ENCODE results near the gene ARFGAP1.
"Not testable (repeated sequence)": the region's sequence is repeated elsewhere in the genome, so short reads cannot be mapped to it uniquely, and the experiment has no call there.

Gene ARFGAP1

DNA sequence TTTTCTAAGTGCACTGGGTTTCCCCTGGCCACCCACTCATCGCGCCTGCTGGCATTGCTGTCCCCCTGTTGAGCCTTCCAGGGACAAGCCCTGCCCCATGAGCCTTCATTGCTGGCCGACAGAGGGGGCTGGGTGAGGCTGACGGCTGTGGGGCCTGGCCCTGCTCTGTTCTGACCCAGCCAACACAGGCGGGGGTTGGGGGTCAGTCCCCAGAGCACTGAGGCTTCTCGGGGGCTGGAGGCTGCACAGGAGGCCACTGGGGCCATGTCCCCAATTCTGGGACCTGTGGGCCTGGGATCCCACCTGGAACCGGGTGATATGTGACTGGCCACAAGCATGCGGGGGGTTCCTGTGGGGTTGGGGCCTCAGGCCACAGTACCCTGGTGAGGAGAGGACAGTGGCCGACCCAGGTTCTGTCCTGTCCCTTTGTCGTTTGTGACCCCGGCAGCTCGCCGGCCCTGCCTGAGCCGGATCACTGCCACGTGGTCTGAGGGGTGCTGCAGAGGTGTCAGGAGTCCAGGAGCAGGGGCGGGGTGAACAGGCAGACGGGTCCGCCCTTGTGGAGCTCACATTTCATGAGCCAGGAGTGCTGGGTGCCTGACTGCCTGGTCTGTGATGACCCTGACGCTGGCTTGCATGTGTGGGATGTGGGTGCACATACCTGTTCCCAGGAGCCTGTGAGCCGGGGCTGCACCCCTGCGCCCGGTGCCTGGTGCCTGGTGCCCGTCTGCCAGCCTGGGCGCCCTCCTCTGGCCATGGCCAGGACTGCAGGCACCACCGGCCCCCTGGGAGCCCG is 18.3 kb downstream of the ARFGAP1 start:
- peak; percentile 58 to 64 for DNase-seq (ENCODE audit: low read depth in 2 of 2)

DNA sequence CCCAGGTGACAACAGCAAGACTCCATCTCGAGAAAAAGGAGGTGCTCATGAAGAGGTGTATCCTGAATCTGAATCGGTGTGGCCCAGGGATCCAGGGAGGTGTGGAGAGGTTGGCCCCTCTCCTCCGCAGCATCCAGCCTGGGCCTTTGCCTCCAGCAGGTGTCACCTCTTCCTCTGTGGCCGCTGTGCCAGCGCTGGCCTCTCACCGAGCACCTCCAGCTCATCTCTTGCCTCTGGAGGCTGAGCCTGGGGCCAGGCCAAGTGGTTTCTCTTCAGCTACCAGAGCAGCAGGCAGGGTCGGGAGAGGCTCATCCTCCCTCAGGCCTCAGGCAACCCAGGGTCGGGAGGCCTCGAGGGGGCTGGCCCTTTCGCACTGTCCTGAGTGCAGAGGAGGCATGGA is 19.2 kb downstream of the ARFGAP1 start:
- DNase-seq (ENCODE audit: low read depth in 2 of 2), result no peak

DNA sequence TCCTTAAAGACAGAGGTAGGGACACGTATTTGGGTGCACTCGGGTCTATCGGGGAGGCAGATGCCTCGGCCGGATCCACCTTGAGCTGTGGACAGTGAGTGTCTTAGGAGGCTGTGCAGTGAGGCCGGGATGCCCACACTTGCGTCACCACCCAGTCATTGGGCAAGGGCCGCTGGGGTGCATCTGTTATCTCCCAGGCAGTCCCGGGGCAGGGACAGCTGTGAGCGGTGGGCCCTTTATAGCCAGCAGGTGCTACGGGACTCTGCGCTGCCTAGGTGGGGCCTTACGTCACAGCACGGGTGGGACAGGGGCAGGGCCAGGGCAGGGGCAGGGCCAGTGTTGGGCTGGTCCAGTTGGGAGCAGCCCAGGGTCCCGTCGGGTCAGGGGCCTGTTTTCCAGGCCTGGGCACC is 19.7 kb downstream of the ARFGAP1 start:
- no peak for DNase-seq (ENCODE audit: low read depth in 2 of 2)

DNA sequence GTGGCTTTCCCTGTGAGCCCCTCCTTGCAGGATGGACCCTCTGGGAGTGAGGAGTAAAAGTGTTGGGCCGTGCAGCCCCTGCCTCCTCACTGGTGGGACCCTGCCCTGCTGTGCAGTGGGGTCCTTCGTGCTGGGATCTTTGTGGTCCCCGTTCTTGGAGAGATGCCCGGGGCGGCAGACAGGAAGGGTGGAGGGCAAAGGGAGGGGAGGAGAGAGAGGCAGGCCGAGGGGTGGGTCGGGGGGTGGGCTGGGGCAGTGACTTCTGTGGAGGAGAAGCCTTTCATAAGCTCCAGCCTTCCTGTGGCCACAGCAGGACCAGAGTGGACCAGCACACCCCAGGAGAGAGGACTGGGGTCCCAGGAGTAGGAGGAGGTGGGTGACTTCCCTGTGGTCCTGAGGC is 20.3 kb downstream of the ARFGAP1 start, which contains the start of gene COL20A1:
COL20A1 (plus strand) TSS at position 283 of the 400 bp plus-strand sequence. CDS start 1,922 bp downstream, outside the sequence.
- no peak for DNase-seq (ENCODE audit: low read depth in 2 of 2)

DNA sequence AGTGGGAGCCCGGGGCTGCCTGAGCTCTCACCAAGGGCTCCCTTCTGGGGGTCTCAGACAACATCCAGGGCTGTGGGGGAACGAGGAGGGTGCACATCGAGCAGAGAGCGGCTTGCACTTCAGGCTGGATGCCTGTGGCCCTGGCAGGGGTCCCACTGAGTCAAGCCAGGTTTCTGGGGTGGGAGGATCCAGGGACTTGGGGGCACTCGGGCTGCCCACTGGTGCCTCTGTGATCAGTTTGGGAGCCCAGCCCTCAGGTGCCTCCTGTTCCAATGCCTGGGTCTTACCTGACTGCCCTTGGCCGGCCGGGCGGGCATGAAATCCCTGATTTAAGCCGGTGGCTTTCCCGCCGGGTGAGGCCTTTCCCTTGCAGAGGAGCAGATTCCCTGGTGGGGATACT is 20.8 kb downstream of the ARFGAP1 start:
- DNase-seq (ENCODE audit: low read depth in 2 of 2), result no peak

DNA sequence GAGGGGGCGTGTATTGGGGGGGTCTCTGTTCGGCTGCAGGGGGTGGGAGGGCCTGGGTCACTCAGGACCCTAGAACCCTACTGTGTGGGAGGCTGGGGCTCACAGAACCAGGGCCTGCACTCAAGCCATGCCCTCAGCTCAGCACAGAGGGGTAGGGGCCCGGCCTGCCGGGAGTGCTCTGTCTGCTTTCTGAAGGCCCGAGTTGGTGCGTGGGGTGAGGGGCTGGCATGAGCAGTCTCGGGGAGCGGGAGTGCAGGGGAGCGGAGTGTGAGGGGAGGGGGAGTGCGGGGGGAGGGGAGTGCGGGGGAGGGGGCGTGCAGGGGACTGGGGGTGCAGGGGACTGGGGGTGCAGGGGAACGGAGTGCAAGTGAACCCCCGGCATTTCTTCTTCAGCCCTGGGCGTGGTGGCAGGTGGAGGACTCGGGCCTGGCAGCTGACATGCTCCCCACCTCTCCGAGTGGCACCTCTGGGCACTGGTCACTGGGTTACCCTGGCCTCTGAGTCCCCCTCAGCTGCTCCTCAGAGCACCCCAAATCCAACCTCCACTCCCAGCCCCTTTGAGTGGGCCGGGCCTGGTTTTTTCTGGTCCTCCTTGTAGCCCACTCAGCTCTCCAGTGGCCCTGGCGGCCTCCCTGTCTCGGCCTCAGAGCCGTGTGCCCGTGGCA is 21.4 kb downstream of the ARFGAP1 start:
- DNase-seq (ENCODE audit: low read depth in 2 of 2), result no peak

DNA sequence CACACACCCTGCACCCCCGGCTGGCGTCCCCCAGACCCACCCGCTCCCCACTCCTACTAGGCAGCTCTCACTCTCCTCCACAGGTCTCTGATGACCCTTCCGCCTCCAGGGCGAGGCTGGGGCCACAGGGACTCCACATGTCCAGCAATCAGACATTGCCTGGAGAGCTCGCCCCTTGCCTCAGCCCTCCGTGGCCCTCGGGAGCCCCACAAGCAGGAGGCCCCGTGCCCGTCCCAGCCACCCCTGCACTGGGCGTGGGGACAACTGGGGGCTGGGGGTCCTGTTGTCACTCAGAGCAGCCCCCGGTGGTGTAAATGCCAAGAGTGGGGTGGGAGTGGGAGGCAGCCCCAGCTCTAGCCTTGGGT is 21.9 kb downstream of the ARFGAP1 start:
- DNase-seq (ENCODE audit: low read depth in 2 of 2), result no peak

DNA sequence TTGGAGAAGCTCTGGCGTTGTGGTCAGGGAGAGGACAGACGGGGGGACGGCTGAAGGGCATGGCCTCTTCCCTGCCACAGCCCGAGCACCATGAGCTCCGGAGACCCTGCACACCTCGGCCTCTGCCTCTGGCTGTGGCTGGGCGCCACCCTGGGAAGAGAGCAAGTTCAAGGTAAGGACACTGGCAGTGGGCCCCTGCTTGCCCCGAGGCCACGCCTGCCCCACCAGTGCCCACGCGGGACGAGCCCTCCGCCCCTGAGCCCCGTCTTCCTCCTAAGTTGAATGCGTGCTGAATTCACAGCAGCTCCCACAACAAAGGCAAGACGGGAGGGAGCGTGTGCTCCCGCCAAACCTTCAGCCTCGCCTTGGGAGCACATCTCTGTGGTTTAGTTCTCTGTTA is 22.4 kb downstream of the ARFGAP1 start:
- DNase-seq (ENCODE audit: low read depth in 2 of 2), result no peak

DNA sequence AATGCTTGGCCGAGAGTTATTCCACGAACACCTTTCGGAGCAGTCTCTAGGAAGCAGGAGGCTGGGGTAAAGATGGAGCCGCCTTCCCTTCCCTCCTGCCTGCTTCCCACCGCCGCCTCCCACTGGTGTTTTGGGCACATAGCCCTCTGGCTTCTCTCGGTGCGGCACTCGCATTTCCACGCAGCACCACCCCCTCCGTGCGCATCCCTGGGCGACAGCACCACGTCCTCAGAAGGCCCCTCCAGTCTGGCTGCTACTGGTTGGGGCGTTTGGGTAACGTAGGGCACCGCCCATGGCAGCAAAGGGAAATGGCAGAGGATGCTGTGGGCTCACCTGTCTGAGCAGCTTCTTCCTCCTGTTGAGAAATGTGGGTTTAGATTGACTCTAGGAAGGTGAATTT is 22.8 kb downstream of the ARFGAP1 start:
- DNase-seq (ENCODE audit: low read depth in 2 of 2), result no peak

DNA sequence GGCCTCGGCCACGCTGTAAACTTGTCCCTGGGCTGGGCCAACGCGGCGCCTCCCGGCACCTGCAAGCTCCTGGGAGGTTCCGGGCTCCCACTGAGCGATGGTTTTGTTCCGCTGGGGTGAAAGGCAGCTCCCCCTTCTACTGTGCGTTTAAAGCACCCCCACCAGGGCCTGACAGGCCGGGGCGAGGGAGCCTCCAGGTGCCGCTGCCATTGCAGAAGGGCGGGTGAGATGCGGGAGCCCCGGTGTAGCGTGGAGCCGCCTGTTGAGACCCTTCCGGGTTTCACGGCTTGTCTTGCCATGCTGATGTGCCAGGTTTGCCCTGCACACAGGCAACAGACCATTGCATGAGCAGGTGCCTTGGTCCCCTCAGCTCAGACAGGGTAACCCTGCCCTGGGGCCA is 23.2 kb downstream of the ARFGAP1 start:
- no peak for DNase-seq (ENCODE audit: low read depth in 2 of 2)

DNA sequence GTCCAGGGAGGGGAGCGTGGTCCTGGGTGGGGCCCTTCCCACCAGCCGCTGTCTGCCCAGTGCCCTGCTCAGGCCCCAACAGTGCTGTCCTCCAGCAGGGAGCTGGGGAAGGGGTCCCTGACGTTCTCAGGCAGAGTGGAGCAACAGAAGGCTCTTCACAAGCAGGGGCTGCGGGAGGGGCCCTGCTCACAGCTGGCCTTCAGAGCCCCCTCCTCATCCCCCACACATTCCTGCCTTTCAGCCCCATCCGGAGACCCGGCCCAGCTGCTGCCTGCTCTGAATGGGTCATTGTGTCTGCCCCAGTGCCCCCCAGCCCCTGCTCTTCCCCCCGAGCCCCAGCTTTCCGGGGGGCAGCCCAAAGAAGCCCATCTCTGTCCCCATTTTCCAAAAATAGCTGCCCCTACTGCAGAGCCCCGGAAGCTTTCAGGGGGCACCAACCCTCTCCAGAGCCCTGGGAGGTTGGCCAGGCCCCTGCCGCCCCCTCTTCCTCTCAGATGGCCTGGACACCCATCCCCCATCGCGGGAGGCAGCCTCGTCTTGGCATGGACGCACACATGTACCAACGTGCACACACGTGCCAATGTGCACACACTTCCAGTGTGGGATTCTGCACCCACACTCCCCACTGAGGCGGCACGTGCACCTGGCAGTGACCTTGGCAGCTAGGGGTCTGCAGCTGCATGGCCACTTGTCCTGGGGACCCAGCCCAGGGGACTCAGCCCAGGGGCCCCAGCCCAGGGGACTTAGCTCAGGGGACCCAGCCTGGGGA is 24.1 kb downstream of the ARFGAP1 start:
- DNase-seq (ENCODE audit: low read depth in 2 of 2), result no peak

DNA sequence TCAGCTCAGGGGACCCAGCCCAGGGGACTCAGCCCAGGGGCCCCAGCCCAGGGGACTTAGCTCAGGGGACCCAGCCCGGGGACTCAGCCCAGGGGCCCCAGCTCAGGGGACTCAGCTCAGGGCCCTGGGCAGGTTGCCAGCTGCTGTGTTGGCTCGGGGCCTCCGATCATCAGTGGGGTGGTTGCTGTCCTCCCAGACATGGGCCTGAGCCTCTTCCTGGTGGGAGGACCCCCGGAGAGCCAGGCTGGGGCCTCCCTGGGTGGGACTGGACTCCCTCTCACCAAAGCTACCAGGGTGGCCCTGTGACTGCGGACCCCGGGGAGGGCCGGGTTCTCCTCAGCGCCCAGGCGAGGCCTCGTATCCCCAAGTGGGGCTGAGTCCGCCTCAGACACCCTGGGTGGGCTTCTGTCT is 24.8 kb downstream of the ARFGAP1 start:
- DNase-seq (ENCODE audit: low read depth in 2 of 2), result no peak

DNA sequence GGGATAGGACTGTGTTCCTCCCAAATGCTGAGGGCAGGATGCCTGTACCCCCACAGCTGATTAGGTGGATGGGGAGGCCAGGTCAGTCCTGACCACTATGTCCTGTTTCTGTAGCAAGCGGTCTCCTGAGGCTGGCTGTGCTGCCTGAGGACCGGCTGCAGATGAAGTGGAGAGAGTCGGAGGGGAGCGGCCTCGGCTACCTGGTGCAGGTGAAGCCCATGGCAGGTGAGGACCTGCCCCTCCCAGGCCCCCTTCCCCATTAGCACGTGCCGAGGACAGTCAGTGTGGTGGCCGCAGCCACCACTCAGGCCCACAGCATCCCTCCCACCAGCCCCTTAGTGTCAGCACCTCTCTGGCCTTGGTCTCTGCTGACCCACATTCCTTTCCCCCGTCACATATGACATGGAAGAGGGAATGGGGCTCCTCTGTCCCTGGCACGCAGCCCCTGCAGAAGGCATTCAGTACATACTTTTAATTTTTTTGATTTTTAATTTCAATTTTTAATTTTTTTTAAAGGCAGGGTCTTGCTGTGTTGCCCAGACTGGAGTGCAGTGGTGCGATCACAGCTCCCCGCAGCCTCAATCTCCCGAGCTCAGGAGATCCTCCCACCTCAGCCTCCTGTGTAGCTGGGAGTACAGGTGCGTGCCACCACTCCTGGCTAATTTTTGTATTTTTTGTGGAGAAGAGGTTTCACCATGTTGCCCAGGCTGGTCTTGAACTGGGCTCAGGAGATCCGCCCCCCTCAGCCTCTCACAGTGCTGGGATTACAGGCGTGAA is 25.4 kb downstream of the ARFGAP1 start:
- no peak for DNase-seq (ENCODE audit: low read depth in 2 of 2)

DNA sequence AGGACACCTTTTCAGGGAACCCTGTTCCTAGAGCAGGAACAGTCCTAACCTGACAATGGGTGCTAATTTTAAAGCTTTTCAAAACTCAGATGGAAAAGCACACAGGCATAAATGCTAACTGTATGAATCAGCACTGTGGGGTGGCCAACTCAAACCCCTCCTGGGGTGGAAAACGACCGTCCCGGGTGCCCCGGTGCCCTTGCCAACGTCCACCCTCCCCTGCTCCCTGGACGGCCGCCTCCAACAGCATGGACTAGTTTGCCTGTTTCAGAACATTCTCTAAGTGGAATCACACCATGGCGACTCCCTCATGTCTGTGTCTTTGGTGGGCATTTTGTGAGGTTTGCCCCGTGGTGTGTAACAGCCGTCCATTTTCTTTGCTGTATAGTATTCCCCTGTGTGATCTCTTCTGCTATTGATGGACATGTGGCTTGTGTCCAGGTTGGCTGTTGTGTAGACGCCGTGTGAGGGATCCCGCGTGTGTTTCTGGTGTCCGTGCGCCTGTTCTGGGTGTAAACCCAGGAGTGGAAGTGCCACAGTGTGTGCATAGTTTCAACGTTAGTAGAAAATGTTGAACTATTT is 26.2 kb downstream of the ARFGAP1 start:
- no peak for DNase-seq (ENCODE audit: low read depth in 2 of 2)

DNA sequence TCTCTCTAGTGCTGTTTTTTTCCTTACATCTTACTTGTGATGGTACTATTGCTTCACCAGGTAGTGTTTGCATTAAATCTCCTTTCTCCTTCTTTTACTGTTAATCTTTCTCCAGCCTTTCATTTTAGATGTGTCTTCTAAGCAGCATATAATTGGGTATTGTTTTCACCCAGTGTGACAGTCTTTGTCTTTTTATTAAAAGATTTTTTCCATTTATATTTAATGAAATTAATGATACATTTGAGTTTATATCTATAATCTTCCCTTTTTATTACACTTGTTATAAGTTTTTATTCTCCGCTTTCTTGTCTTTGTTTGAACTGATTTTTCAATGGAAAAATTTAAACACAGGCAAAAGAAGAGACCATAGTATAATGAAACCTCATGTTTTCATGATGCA is 29.1 kb downstream of the ARFGAP1 start:
- no peak for DNase-seq (ENCODE audit: low read depth in 2 of 2)

DNA sequence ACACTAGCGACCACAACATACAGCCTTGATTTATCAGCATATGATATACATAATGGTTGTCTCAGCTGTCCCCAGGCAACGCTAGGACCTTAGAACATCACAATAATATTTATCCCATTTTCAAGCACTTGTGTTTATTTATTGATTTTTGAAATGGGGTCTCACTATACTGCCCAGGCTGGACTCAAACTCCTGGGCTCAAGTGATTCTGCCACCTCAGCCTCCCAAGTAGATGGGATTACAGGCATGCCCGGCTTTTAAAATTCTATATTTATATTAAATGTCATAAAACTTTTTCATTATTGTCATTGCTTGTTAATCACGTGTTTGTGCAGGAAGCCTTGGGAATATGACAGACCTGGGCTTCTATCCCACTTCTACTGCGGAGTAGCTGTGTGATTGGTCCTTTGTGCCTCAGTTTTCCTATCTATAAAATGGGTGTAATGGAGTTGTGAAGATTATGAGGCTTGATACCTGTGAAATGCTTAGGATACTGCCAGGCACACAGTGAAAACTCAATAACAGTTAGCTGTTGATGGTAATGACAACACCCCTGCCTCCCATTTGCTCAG is 30.6 kb downstream of the ARFGAP1 start:
- no peak for DNase-seq (ENCODE audit: low read depth in 2 of 2)

DNA sequence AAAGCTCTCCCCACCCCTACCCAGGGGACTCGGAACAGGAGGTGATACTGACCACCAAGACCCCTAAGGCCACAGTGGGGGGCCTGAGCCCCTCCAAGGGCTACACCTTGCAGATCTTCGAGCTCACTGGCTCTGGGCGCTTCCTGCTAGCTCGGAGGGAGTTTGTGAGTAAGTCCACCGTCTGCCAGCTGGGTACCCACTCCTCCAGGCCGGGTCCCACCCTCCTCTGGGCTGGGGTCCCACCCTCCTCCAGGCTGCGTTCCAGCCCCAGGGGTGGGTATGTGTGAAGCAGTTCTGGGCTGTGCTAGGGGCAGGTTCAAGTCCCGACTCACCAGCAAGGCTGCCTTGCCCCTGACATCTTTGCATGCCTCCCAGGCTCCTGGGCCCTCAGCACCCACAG is 32.8 kb downstream of the ARFGAP1 start:
- no peak for DNase-seq (ENCODE audit: low read depth in 2 of 2)

DNA sequence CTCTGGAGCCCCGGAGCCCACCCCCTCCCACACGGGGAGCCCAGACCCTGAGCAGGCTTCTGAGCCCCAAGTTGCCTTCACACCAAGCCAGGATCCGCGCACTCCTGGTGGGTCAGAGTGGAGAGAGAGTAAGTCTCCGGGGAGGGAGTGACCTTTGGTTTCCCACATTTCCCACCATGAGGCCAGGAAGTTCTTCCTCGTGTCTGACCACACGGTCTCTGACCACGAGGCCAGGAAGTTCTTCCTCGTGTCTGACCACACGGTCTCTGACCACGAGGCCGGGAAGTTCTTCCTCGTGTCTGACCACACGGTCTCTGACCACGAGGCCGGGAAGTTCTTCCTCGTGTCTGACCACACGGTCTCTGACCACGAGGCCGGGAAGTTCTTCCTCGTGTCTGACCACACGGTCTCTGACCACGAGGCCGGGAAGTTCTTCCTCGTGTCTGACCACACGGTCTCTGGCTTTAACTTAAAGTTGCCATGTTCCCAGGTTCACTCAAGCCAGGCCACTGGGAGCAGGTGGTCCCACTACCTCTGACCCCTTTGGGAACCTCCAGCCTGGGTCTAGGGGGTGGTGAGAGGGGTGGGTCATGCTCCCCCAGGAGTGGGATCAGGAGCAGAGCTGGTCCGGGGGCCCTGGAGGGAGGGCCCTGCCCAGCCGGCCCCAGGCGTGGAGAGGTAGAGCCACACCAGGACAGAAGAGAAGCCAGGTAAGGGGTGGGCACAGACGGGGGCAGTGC is 33.5 kb downstream of the ARFGAP1 start:
- DNase-seq (ENCODE audit: low read depth in 2 of 2), result not testable (repeated sequence)

DNA sequence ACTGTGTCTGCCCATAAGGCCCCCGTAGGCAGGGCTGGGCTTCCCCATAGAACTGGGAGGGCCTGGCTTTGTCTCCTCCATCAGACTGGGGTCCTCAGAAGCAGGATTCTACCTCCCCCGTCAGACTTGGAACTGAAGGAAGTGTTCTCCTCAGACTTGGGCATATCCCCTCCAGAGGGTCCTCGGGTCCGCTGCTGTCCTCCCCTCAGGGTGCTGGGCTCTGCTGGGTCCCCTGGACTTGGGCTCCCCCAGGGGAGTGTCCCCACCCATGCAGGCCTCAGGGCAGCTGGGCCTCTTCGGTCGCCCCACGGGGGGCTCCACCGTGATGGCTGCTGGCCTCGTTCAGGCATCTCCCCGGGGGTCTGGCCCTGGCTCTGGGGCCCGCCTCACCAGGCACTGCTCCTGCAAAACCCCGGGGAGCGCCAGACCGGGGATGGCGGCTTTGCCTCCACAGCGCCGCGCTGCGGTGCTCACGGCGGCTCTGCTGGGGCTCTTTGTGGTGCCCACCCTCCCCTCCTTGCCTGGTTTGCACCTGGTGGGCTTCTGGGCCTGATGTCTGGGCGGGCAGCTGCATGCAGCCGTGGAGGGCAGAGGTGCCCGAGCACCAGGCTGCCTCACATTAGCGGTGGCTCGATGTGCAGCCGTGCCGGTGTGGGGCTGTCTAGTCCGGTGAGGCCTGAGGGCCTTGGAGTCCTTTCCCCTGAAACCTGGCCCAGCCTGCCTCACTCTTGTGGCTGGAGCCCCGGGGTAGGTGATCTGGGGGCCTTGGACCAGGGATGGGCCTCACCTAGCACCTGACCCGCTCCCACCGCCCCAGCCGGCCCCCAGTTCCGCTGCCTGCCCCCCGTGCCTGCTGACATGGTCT is 34.3 kb downstream of the ARFGAP1 start:
- DNase-seq (ENCODE audit: low read depth in 2 of 2), result no peak

Measured in activated CD4-positive, alpha-beta T cell treated with anti-CD3 and anti-CD28 coated beads for 24 hours (primary cell).